ENCODE data around the gene EEF1AKMT1. TPM values are rescaled to one million over a fixed set of nuclear protein-coding genes. Genes with fewer than 3 reads are reported as not detected.

Gene EEF1AKMT1
- total and polyA plus RNA-seq, 12 donors: 6.1 to 10.2 (median 8.3) TPM

GRCh38 chr13:20686167-20686566 lies 87.6 kb downstream of the EEF1AKMT1 start:
- WGBS, 2 donors: 79 to 81% methylated on average over 1 of the region's 1 CpG
- intact Hi-C loops (cut with DNase I): no loop called here

DNA sequence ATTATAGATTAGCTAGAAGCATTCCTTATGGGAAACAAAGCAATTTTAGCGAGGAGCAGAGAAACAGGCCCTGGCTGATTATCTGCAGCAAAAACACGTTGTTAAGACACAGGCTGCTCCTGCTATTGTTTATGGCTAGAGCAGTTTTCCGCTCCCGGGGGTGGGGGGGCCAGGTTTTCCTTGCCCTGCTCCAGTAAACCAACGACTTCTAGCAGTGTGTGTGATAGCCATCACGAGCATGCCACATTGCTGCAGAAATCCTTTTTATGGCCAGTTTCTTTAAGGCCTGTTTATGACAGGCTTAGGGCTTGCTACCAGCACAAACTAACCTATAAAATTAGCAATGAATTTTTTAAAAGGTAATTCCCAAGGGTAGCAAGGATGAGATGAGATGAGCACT lies 88.7 kb downstream of the EEF1AKMT1 start:
- intact Hi-C loops (cut with DNase I): no loop called here
- ATAC-seq: no peak
- WGBS, 2 donors: 69 to 72% methylated on average over 6 of the region's 6 CpGs

More at GRCh38 chr13:20686167-20686566, 87.6 kb downstream of the EEF1AKMT1 start:
- TF ChIP-seq, protein P1, sequence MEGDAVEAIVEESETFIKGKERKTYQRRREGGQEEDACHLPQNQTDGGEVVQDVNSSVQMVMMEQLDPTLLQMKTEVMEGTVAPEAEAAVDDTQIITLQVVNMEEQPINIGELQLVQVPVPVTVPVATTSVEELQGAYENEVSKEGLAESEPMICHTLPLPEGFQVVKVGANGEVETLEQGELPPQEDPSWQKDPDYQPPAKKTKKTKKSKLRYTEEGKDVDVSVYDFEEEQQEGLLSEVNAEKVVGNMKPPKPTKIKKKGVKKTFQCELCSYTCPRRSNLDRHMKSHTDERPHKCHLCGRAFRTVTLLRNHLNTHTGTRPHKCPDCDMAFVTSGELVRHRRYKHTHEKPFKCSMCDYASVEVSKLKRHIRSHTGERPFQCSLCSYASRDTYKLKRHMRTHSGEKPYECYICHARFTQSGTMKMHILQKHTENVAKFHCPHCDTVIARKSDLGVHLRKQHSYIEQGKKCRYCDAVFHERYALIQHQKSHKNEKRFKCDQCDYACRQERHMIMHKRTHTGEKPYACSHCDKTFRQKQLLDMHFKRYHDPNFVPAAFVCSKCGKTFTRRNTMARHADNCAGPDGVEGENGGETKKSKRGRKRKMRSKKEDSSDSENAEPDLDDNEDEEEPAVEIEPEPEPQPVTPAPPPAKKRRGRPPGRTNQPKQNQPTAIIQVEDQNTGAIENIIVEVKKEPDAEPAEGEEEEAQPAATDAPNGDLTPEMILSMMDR (IDR thresholded peaks at IDR 0.05): no peak
- ATAC-seq: no peak
- H3K27me3 ChIP-seq: no peaks in the 10 kb centered on the region
- H3K4me3 ChIP-seq: no peak overlapping the region
- peaks cover 0 to 28% (median 0%) of the 10 kb centered on the region in 9 donors for H3K36me3 ChIP-seq
- no peak for DNase-seq
- H3K27ac ChIP-seq: no peak overlapping the region
- no peaks in the 10 kb centered on the region for H3K9me3 ChIP-seq
- no peaks in the 10 kb centered on the region for H3K4me1 ChIP-seq

DNA sequence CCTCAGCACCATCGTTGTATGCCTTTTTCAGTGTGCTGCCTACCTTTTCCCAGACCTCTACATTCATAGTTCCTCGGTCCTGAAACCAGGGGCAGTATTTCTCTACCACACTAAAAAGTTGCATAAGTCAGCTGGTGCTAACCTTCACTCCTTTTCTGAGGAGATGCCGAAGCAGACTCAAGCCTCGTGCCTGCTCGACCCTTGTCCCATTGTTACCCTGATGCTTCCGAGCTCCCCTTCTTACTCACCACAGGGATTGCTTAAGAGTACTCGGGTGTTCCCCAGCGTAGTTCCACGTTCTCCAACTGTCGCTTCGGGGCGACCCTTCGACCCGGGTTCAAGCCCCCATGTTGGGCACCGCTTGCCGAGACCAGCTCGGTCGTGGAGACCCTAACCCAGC lies 89.2 kb downstream of the EEF1AKMT1 start:
- no peaks in the 10 kb centered on the region for H3K9me3 ChIP-seq
- ATAC-seq: no peak
- intact Hi-C loops (cut with DNase I): no loop called here
- peaks cover 0 to 18% (median 0%) of the 10 kb centered on the region in 9 donors for H3K36me3 ChIP-seq
- no peak for DNase-seq
- H3K27me3 ChIP-seq: no peaks in the 10 kb centered on the region
- no peaks in the 10 kb centered on the region for H3K4me1 ChIP-seq
- H3K27ac ChIP-seq: no peak overlapping the region
- WGBS, 2 donors: 75 to 84% methylated on average over 18 of the region's 18 CpGs
- no peak overlapping the region for H3K4me3 ChIP-seq
- TF ChIP-seq, protein P1 (IDR thresholded peaks at IDR 0.05): no peak

More for the DNA sequence above, 88.7 kb downstream of the EEF1AKMT1 start:
- H3K9me3 ChIP-seq: no peaks in the 10 kb centered on the region
- H3K27me3 ChIP-seq: no peaks in the 10 kb centered on the region
- peaks cover 0 to 17% (median 0%) of the 10 kb centered on the region in 9 donors for H3K36me3 ChIP-seq
- TF ChIP-seq, protein P1 (IDR thresholded peaks at IDR 0.05): no peak
- no peak overlapping the region for H3K27ac ChIP-seq
- H3K4me3 ChIP-seq: no peak overlapping the region
- DNase-seq: no peak
- H3K4me1 ChIP-seq: no peaks in the 10 kb centered on the region

DNA sequence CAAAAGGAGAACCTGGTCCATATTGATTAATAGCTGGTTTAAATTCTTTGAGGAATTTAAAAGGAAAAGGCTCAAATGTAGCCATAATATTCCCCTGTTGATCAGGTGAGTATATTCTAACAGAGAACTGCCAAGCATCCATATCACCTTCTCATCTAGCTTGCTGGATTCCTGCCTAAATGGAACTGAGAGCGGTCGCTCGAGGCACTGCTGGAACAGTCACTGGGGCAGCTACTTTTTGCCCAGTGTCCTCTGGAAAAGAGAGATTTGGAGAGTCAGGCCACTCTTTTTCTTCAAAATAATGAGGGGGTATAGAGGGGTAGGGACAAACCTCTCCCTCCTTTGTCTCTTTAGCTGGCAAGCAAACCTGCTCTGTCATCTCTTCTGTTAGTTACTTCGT lies 89.7 kb downstream of the EEF1AKMT1 start:
- 93 to 95% methylated on average over 4 of the region's 4 CpGs for WGBS, 2 donors
- no peak for DNase-seq
- Histone ChIP-seq H3K4me3 (no peak overlapping the region), H3K9me3 (no peaks in the 10 kb centered on the region), H3K27ac (no peak overlapping the region), H3K4me1 (no peaks in the 10 kb centered on the region), H3K36me3 (peaks cover 0 to 21% (median 0%) of the 10 kb centered on the region in 9 donors), H3K27me3 (no peaks in the 10 kb centered on the region)
- TF ChIP-seq, protein P1 (IDR thresholded peaks at IDR 0.05): no peak
- intact Hi-C loops (cut with DNase I): no loop called here
- no peak for ATAC-seq
